H9 (cell line): ENCODE data around the gene RFTN2. TPM values are rescaled to one million over a fixed set of nuclear protein-coding genes. Genes with fewer than 3 reads are reported as not detected.
"Not testable (repeated sequence)": the region's sequence is repeated elsewhere in the genome, so short reads cannot be mapped to it uniquely, and the experiment has no call there.

Experiments
- DNase-seq: peaks from one replicate; pipeline ENCODE4 v3.0.0-alpha.2; 2017
- H2AFZ ChIP-seq: one replicate; pipeline ENCODE4 v1.6.1; 2013; ENCODE audit warnings: mild to moderate bottlenecking, low read length, control low read depth, moderate library complexity
- H2AK5ac ChIP-seq: 2 replicates; pipeline ENCODE4 v1.6.1; 2013; ENCODE audit warnings: low read length, control low read depth, mixed read lengths; ENCODE audit not compliant: insufficient read length
- H2BK120ac ChIP-seq: one replicate; pipeline ENCODE4 v1.6.1; 2013; ENCODE audit warnings: low read depth, mild to moderate bottlenecking, low read length, control low read depth, inconsistent platforms; ENCODE audit not compliant: poor library complexity, severe bottlenecking
- H2BK12ac ChIP-seq: 2 replicates; pipeline ENCODE4 v1.6.1; 2013; ENCODE audit warnings: low read length, control low read depth, mixed read lengths, low read depth; ENCODE audit not compliant: insufficient read length
- H2BK15ac ChIP-seq: 2 replicates; pipeline ENCODE4 v1.6.1; 2013; ENCODE audit warnings: low read depth, low read length, control low read depth
- H2BK20ac ChIP-seq: one replicate; pipeline ENCODE4 v1.6.1; 2013; ENCODE audit warnings: low read depth, mild to moderate bottlenecking, low read length, control low read depth, inconsistent platforms; ENCODE audit not compliant: poor library complexity, severe bottlenecking
- H2BK5ac ChIP-seq: 2 replicates; pipeline ENCODE4 v1.6.1; 2013; ENCODE audit warnings: low read length, control low read depth, mixed read lengths; ENCODE audit not compliant: insufficient read length
- H3K14ac ChIP-seq: 2 replicates; pipeline ENCODE4 v1.6.1; 2013; ENCODE audit warnings: low read length, control low read depth; ENCODE audit not compliant: insufficient read depth
- H3K18ac ChIP-seq: 2 replicates; pipeline ENCODE4 v1.6.1; 2013; ENCODE audit warnings: low read depth, mild to moderate bottlenecking, mixed read lengths, low read length, control low read depth; ENCODE audit not compliant: insufficient read length
- H3K23ac ChIP-seq: 2 replicates; pipeline ENCODE4 v1.6.1; 2013; ENCODE audit warnings: low read length, control low read depth, mixed read lengths, low read depth; ENCODE audit not compliant: insufficient read length
- H3K23me2 ChIP-seq: 2 replicates; pipeline ENCODE4 v1.6.1; 2013; ENCODE audit warnings: low read depth, mild to moderate bottlenecking, mixed read lengths, low read length, control low read depth; ENCODE audit not compliant: insufficient read length, poor library complexity, severe bottlenecking
- H3K27ac ChIP-seq: 2 replicates; pipeline ENCODE4 v1.5.1; 2013; ENCODE audit warnings: low read length, control low read depth, mixed read lengths, low read depth; ENCODE audit not compliant: insufficient read length
- H3K27me3 ChIP-seq: 2 replicates; pipeline ENCODE4 v1.6.1; 2013; ENCODE audit warnings: low read length, control low read depth, inconsistent platforms; ENCODE audit not compliant: insufficient read depth
- H3K4ac ChIP-seq: 2 replicates; pipeline ENCODE4 v1.6.1; 2013; ENCODE audit warnings: low read depth, mild to moderate bottlenecking, control low read depth, inconsistent platforms, low read length, moderate library complexity
- H3K4me1 ChIP-seq: 2 replicates; pipeline ENCODE4 v1.6.1; 2013; ENCODE audit warnings: low read length, control low read depth, inconsistent platforms; ENCODE audit not compliant: insufficient read depth
- H3K4me2 ChIP-seq: 2 replicates; pipeline ENCODE4 v1.6.1; 2013; ENCODE audit warnings: low read length, control low read depth, mixed read lengths; ENCODE audit not compliant: insufficient read length, insufficient read depth
- H3K56ac ChIP-seq: 2 replicates; pipeline ENCODE4 v1.6.1; 2013; ENCODE audit warnings: low read depth, mild to moderate bottlenecking, mixed read lengths, low read length, control low read depth; ENCODE audit not compliant: insufficient read length
- H3K79me1 ChIP-seq: 2 replicates; pipeline ENCODE4 v1.6.1; 2013; ENCODE audit warnings: low read depth, mild to moderate bottlenecking, moderate library complexity, low read length, control low read depth, inconsistent platforms; ENCODE audit not compliant: insufficient read depth, poor library complexity, severe bottlenecking
- H3K79me2 ChIP-seq: 2 replicates; pipeline ENCODE4 v1.6.1; 2013; ENCODE audit warnings: low read length, control low read depth, inconsistent platforms; ENCODE audit not compliant: insufficient read depth
- H3K9ac ChIP-seq: 2 replicates; pipeline ENCODE4 v1.6.1; 2013; ENCODE audit warnings: low read length, control low read depth, mixed read lengths; ENCODE audit not compliant: insufficient read length; ENCODE audit errors: extremely low read depth
- H3K9me3 ChIP-seq: one replicate; pipeline ENCODE4 v1.6.1; 2013; ENCODE audit warnings: low read depth, low read length, inconsistent platforms; ENCODE audit not compliant: control insufficient read depth
- H3T11ph ChIP-seq: one replicate; pipeline ENCODE4 v1.6.1; 2013; ENCODE audit warnings: mild to moderate bottlenecking, low read length, control low read depth, inconsistent platforms
- H4K20me1 ChIP-seq: one replicate; pipeline ENCODE4 v1.6.1; 2013; ENCODE audit not compliant: control insufficient read depth, insufficient read length, insufficient read depth
- H4K5ac ChIP-seq: 2 replicates; pipeline ENCODE4 v1.6.1; 2013; ENCODE audit warnings: low read depth, mild to moderate bottlenecking, mixed read lengths, low read length, control low read depth; ENCODE audit not compliant: insufficient read length
- H4K8ac ChIP-seq: replicated peaks from 2 replicates; pipeline ENCODE4 v1.6.1; 2013; ENCODE audit warnings: low read length, control low read depth, mixed read lengths, low read depth; ENCODE audit not compliant: insufficient read length
- H4K91ac ChIP-seq: 2 replicates; pipeline ENCODE4 v1.6.1; 2013; ENCODE audit warnings: low read depth, mild to moderate bottlenecking, moderate library complexity, mixed read lengths, low read length, control low read depth; ENCODE audit not compliant: insufficient read length
- H3K27ac Mint-ChIP-seq, 3 experiments: 2 replicates in 2 of 3; 3 replicates in 1 of 3; pipeline ENCODE4 v1.8.0; 2020 to 2021; ENCODE audit warnings: mixed read lengths in 3 of 3, mild to moderate bottlenecking in 1 of 3, moderate library complexity in 1 of 3
- H3K27me3 Mint-ChIP-seq: 2 replicates; pipeline ENCODE4 v1.8.0; 2021; ENCODE audit warnings: low read depth, mild to moderate bottlenecking, moderate library complexity, mixed read lengths
- H3K36me3 Mint-ChIP-seq, 3 experiments: 2 replicates in 2 of 3; 3 replicates in 1 of 3; pipeline ENCODE4 v1.8.0; 2020 to 2021; ENCODE audit warnings: low read depth in 3 of 3, mixed read lengths in 3 of 3; ENCODE audit not compliant: insufficient read depth in 1 of 3
- H3K4me1 Mint-ChIP-seq, 2 experiments: 2 replicates each; pipeline ENCODE4 v1.8.0; 2020; ENCODE audit warnings: mixed read lengths in 2 of 2
- H3K4me3 Mint-ChIP-seq, 2 experiments: 2 replicates in 1 of 2; 3 replicates in 1 of 2; pipeline ENCODE4 v1.8.0; 2020 to 2021; ENCODE audit warnings: mild to moderate bottlenecking in 2 of 2, mixed read lengths in 2 of 2, moderate library complexity in 1 of 2
- H3K9me3 Mint-ChIP-seq, 2 experiments: 2 replicates in 1 of 2; 3 replicates in 1 of 2; pipeline ENCODE4 v1.8.0; 2020; ENCODE audit warnings: mild to moderate bottlenecking in 2 of 2, mixed read lengths in 2 of 2, moderate library complexity in 1 of 2
- CTCF ChIP-seq: fragments of 200-600 bp; sonication (generic); conservative IDR thresholded peaks from 3 replicates; pipeline ENCODE4 v1.8.0; 2021; ENCODE audit warnings: antibody characterized with exemption, mild to moderate bottlenecking
- WGBS: extraction: QIAGEN DNeasy Blood & Tissue Kit; methylation state at CpG from one replicate; pipeline ENCODE4 v1.1.7; 2013; ENCODE audit warnings: missing lambda C conversion rate, low lambda C conversion rate, mixed read lengths; ENCODE audit not compliant: insufficient read length; ENCODE audit errors: extremely low coverage; 5-methylcytosine and 5-hydroxymethylcytosine counted together
- total RNA-seq: library from RNA; stranded (reverse); gene quantifications from 2 replicates; pipeline ENCODE4 v1.2.1, GENCODE V29; 2021

Gene RFTN2
- total RNA-seq, 1 experiment from 2014 or later = 0.28 TPM

GRCh38 chr2:197641666-197642065 lies 33.7 kb downstream of the RFTN2 start:
- Histone ChIP-seq H3K4me2 (no peak overlapping the region), H2BK12ac (no peak overlapping the region), H2BK120ac (no peak overlapping the region), H3K14ac (no peak overlapping the region), H3K56ac (no peak overlapping the region), H3K18ac (no peak overlapping the region), H2AFZ (no peak overlapping the region), H3K4me1 (no peaks in the 10 kb centered on the region; the same call in 1 of the 2 replicates), H3K79me1 (no peaks in the 10 kb centered on the region), H4K20me1 (no peaks in the 10 kb centered on the region), H3K9ac (no peak overlapping the region), H4K5ac (no peak overlapping the region), H2AK5ac (no peak overlapping the region), H3T11ph (no peak overlapping the region), H3K27me3 (no peaks in the 10 kb centered on the region), H2BK15ac (no peak overlapping the region), H2BK5ac (no peak overlapping the region), H3K23ac (no peak overlapping the region), H3K27ac (no peak overlapping the region), H3K9me3 (no peaks in the 10 kb centered on the region), H4K8ac (no peak overlapping the region), H3K79me2 (no peaks in the 10 kb centered on the region), H2BK20ac (no peak overlapping the region), H3K23me2 (no peaks in the 10 kb centered on the region), H3K4ac (no peak overlapping the region), H4K91ac (no peak overlapping the region)
- TF ChIP-seq CTCF = no peak
- WGBS = no CpG with 5 or more reads among the region's 3 CpGs
- peaks cover 10 to 11% of the 10 kb centered on the region in 2 experiments; a peak in 4 of 5 replicates for H3K9me3 Mint-ChIP-seq
- H3K4me3 Mint-ChIP-seq = 0 out of 5 replicates have a peak overlapping the region, but pooled peaks of 1 of the 2 experiments have one; percentile 51
- H3K4me1 Mint-ChIP-seq = peaks cover 14 to 15% of the 10 kb centered on the region in 2 experiments
- H3K36me3 Mint-ChIP-seq = peaks cover 6 to 19% (median 9%) of the 10 kb centered on the region in 3 experiments
- H3K27ac Mint-ChIP-seq = no peak overlapping the region
- no peak for DNase-seq
- no peaks in the 10 kb centered on the region; the same call in 1 of the 2 replicates for H3K27me3 Mint-ChIP-seq

GRCh38 chr2:197640571-197641122 lies 34.7 kb downstream of the RFTN2 start:
- H2BK15ac ChIP-seq, H2BK120ac ChIP-seq, H3K27me3 Mint-ChIP-seq, H4K20me1 ChIP-seq, H3K27ac ChIP-seq, H3K23ac ChIP-seq, H3K23me2 ChIP-seq, H4K91ac ChIP-seq, H4K8ac ChIP-seq, H2BK5ac ChIP-seq, H3K18ac ChIP-seq, H3K27me3 ChIP-seq, H3K9ac ChIP-seq, H3K56ac ChIP-seq, H2AK5ac ChIP-seq, H3K79me2 ChIP-seq, H2BK12ac ChIP-seq, H2AFZ ChIP-seq, DNase-seq, H3T11ph ChIP-seq, H3K9me3 ChIP-seq, H2BK20ac ChIP-seq, H4K5ac ChIP-seq, H3K4me1 ChIP-seq, H3K79me1 ChIP-seq, H3K4ac ChIP-seq, H3K14ac ChIP-seq: not testable (repeated sequence)
- H3K9me3 Mint-ChIP-seq = peaks cover 10 to 11% of the 10 kb centered on the region in 2 experiments; a peak in 4 of 5 replicates
- peak overlapping the region; percentile 56 to 71 for H3K4me3 Mint-ChIP-seq
- H3K27ac Mint-ChIP-seq = peak overlapping the region; percentile 5 to 84 (median 49)
- peak overlapping the region; percentile 28 for H3K4me2 ChIP-seq
- H3K4me1 Mint-ChIP-seq = peaks cover 11 to 15% of the 10 kb centered on the region in 2 experiments
- peaks cover 6 to 12% (median 9%) of the 10 kb centered on the region in 3 experiments for H3K36me3 Mint-ChIP-seq
- WGBS = no CpG with 5 or more reads among the region's 19 CpGs
